Panc1 (cell line): ENCODE measurements around the gene LRP11.

Source experiments
- CTCF ChIP-seq: fragments of 450-650 bp; IDR thresholded peaks from 2 replicates; pipeline ENCODE4 v1.5.1; 2017; ENCODE audit warnings: mild to moderate bottlenecking
- TCF7L2 ChIP-seq: IDR thresholded peaks from 2 replicates; pipeline ENCODE4 v1.6.1; 2011; ENCODE audit warnings: mild to moderate bottlenecking, low read depth, low read length, inconsistent platforms

- no peak for TF ChIP-seq TCF7L2
- no peak for TF ChIP-seq CTCF
These were observed 21.7 kb upstream of the LRP11 start for GRCh38 chr6:149885888-149886287.
